ENCODE data around the gene BPIFB2. TPM values are rescaled to one million over a fixed set of nuclear protein-coding genes. Genes with fewer than 3 reads are reported as not detected.
"Not testable (repeated sequence)": the region's sequence is repeated elsewhere in the genome, so short reads cannot be mapped to it uniquely, and the experiment has no call there.

BPIFB2 gene
- total and polyA plus RNA-seq, 2 donors (not counting 3 experiments of a cell fraction or from before 2014, with no cell fraction given), result not detected

DNA sequence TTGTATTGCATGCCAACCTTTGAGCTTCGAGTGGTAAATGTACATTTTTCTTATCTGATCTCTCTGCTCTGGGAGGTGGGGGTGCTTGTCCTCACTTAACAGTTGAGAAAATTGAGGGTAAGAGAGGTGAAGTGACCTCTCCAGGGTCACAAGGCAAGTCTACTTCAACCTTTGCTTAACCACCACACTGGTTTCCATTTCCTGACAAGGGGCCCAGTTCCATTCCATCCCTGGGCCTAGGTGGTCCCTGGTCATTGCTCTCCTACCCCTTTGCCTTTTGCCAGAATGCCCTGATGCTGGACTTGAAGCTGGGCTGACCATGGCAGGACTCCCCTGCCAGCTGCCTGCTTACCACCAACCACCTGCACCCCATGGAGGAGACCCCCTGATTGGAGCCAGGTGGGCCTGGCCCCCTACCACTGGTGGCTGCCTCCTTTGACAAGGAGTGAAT is 36.3 kb downstream of the BPIFB2 start:
- no TSS peak for BruUV-seq (replicated peaks)
- H3K79me2 ChIP-seq (ENCODE audit: control insufficient read depth, insufficient read depth, low read length), result no peaks in the 10 kb centered on the region
- no peak overlapping the region for H3K4me2 ChIP-seq (ENCODE audit: insufficient read depth, low read length)
- H3K36me3 ChIP-seq (ENCODE audit: control insufficient read depth in 2 of 2, extremely low read depth in 1 of 2, insufficient read depth in 2 of 2, low read length in 2 of 2), result no peaks in the 10 kb centered on the region
- no peak overlapping the region for H2AFZ ChIP-seq (ENCODE audit: low read depth, low read length)
- intact Hi-C loops (cut with micrococcal nuclease), result no loop called here
- H3K9me3 ChIP-seq (replicated peaks; ENCODE audit: control insufficient read depth, insufficient read depth, low read length), result no peaks in the 10 kb centered on the region
- no peaks in the 10 kb centered on the region for H4K20me1 ChIP-seq (replicated peaks; ENCODE audit: control insufficient read depth, extremely low read depth, insufficient read depth, low read length)
- ChIA-PET POLR2A (no interaction called here), CTCF (no interaction called here)
- DNase-seq (ENCODE audit: low read depth, low spot score) (no peak), FAIRE-seq (no peak)
- no peak overlapping the region for H3K27ac ChIP-seq (ENCODE audit: insufficient read depth, low read depth, low read length)
- no peak for TF ChIP-seq POLR2A (IDR thresholded peaks at IDR 0.05; ENCODE audit: low read depth, low read length)
- no peak for TF ChIP-seq POLR2AphosphoS5 (IDR thresholded peaks at IDR 0.05; ENCODE audit: insufficient read depth, low read depth, low read length)
- TF ChIP-seq JUN (IDR thresholded peaks at IDR 0.05; ENCODE audit: borderline replicate concordance, insufficient read depth, insufficient read length, low read depth), result no peak
- TF ChIP-seq, protein P1, sequence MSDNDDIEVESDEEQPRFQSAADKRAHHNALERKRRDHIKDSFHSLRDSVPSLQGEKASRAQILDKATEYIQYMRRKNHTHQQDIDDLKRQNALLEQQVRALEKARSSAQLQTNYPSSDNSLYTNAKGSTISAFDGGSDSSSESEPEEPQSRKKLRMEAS (IDR thresholded peaks at IDR 0.05; ENCODE audit: insufficient read depth, insufficient read length), result no peak
- TF ChIP-seq GATA2 (IDR thresholded peaks at IDR 0.05; ENCODE audit: insufficient read depth, insufficient read length, low read depth, low read length), result no peak
- TF ChIP-seq, protein P2, sequence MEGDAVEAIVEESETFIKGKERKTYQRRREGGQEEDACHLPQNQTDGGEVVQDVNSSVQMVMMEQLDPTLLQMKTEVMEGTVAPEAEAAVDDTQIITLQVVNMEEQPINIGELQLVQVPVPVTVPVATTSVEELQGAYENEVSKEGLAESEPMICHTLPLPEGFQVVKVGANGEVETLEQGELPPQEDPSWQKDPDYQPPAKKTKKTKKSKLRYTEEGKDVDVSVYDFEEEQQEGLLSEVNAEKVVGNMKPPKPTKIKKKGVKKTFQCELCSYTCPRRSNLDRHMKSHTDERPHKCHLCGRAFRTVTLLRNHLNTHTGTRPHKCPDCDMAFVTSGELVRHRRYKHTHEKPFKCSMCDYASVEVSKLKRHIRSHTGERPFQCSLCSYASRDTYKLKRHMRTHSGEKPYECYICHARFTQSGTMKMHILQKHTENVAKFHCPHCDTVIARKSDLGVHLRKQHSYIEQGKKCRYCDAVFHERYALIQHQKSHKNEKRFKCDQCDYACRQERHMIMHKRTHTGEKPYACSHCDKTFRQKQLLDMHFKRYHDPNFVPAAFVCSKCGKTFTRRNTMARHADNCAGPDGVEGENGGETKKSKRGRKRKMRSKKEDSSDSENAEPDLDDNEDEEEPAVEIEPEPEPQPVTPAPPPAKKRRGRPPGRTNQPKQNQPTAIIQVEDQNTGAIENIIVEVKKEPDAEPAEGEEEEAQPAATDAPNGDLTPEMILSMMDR (IDR thresholded peaks at IDR 0.05; ENCODE audit: extremely low read depth in 1 of 2, insufficient read depth in 1 of 2, low read depth in 1 of 2, low read length in 2 of 2), result no peak
- no peaks in the 10 kb centered on the region for H3K4me1 ChIP-seq (ENCODE audit: control insufficient read depth, extremely low read depth, insufficient read depth, low read length)
- no peaks in the 10 kb centered on the region for H3K9me1 ChIP-seq (replicated peaks; ENCODE audit: control insufficient read depth, extremely low read depth, insufficient read depth, low read length)
- H3K27me3 ChIP-seq (ENCODE audit: control insufficient read depth in 2 of 2, insufficient read depth in 2 of 2, low read length in 2 of 2), result no peaks in the 10 kb centered on the region
- no peak overlapping the region for H3K9ac ChIP-seq (replicated peaks; ENCODE audit: extremely low read depth, insufficient read depth, low read length)
- H3K4me3 ChIP-seq (replicated peaks in 1 of 3; ENCODE audit: insufficient read depth in 1 of 3, low read depth in 1 of 3, low read length in 3 of 3), result no peak overlapping the region
- dilution Hi-C loops (cut with MboI; ENCODE audit: extremely low pct_ligation_motif_present, low sequenced_read_pairs), result no loop called here

DNA sequence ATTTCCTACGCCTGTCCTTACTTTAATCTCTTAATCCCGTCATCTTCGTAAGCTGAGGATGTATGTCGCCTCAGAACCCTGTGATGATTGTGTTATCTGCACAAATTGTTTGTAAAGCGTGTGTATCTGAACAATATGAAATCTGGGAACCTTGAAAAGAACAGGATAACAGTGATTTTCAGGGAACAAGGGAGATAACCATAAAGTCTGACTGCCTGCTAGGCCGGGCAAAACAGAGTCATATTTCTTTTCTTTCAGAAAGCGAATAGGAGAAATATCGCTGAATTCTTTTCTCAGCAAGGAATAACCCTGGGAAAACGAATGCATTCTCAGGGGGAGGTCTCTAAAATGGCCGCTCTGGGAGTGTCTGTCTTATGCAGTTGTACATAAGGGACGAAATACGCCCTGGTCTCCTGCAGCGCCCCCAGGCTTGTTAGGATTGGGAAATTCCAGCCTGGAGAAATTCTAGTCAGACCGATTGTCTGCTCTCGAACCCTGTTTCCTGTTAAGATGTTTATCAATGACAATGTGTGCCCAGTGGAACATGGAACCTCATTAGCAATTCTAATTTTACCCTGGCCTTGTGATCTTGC is 37.7 kb downstream of the BPIFB2 start:
- intact Hi-C loops (cut with micrococcal nuclease); H3K4me3 ChIP-seq (replicated peaks in 1 of 3; ENCODE audit: insufficient read depth in 1 of 3, low read depth in 1 of 3, low read length in 3 of 3); H3K27me3 ChIP-seq (ENCODE audit: control insufficient read depth in 2 of 2, insufficient read depth in 2 of 2, low read length in 2 of 2); H3K9me1 ChIP-seq (replicated peaks; ENCODE audit: control insufficient read depth, extremely low read depth, insufficient read depth, low read length); H4K20me1 ChIP-seq (replicated peaks; ENCODE audit: control insufficient read depth, extremely low read depth, insufficient read depth, low read length); DNase-seq (ENCODE audit: low read depth, low spot score); H2AFZ ChIP-seq (ENCODE audit: low read depth, low read length); H3K27ac ChIP-seq (ENCODE audit: insufficient read depth, low read depth, low read length); H3K4me1 ChIP-seq (ENCODE audit: control insufficient read depth, extremely low read depth, insufficient read depth, low read length); BruUV-seq (replicated peaks); dilution Hi-C loops (cut with MboI; ENCODE audit: extremely low pct_ligation_motif_present, low sequenced_read_pairs); POLR2A ChIA-PET; CTCF ChIA-PET; H3K9ac ChIP-seq (replicated peaks; ENCODE audit: extremely low read depth, insufficient read depth, low read length); H3K36me3 ChIP-seq (ENCODE audit: control insufficient read depth in 2 of 2, extremely low read depth in 1 of 2, insufficient read depth in 2 of 2, low read length in 2 of 2); FAIRE-seq; H3K79me2 ChIP-seq (ENCODE audit: control insufficient read depth, insufficient read depth, low read length); H3K4me2 ChIP-seq (ENCODE audit: insufficient read depth, low read length); H3K9me3 ChIP-seq (replicated peaks; ENCODE audit: control insufficient read depth, insufficient read depth, low read length): not testable (repeated sequence)

All from endothelial cell of umbilical vein (primary cell).